Hepatocyte (in vitro differentiated cells): ENCODE data around the gene RNU4-1.

Source experiments
- CTCF ChIP-seq: fragments of 200-600 bp; sonication (generic); IDR thresholded peaks from 2 replicates; pipeline ENCODE4 v1.5.1; 2016; ENCODE audit warnings: antibody characterized with exemption, mild to moderate bottlenecking; ENCODE audit not compliant: poor library complexity
- EZH2phosphoT487 ChIP-seq: fragments of 200-600 bp; sonication (generic); IDR thresholded peaks from one replicate; pipeline ENCODE4 v1.6.1; 2018; ENCODE audit warnings: antibody characterized with exemption, mild to moderate bottlenecking, low read depth, moderate library complexity; ENCODE audit not compliant: unreplicated experiment, severe bottlenecking

GRCh38 chr12:120290609-120291305, 2.3 kb downstream of the RNU4-1 start:
- TF ChIP-seq CTCF (no peak), EZH2phosphoT487 (no peak)
